Fibroblast of lung (primary cell): Measurements from ENCODE around the gene RFC4.

Experiments used
- EZH2 ChIP-seq: IDR thresholded peaks from 2 replicates; pipeline ENCODE4 v1.5.1; 2012; ENCODE audit warnings: low read length, control low read depth, mild to moderate bottlenecking; ENCODE audit errors: missing control alignments
- TF ChIP-seq, protein P1 (sequence below), 2 donors: IDR thresholded peaks in 1 of 2; conservative IDR thresholded peaks in 1 of 2; 1 replicate in 1 of 2; 2 replicates in 1 of 2; pipeline ENCODE4 v1.5.1; 2011 to 2012; ENCODE audit warnings: low read length in 2 of 2, control low read depth in 1 of 2, inconsistent platforms in 1 of 2, low read depth in 1 of 2, mild to moderate bottlenecking in 1 of 2

DNA sequence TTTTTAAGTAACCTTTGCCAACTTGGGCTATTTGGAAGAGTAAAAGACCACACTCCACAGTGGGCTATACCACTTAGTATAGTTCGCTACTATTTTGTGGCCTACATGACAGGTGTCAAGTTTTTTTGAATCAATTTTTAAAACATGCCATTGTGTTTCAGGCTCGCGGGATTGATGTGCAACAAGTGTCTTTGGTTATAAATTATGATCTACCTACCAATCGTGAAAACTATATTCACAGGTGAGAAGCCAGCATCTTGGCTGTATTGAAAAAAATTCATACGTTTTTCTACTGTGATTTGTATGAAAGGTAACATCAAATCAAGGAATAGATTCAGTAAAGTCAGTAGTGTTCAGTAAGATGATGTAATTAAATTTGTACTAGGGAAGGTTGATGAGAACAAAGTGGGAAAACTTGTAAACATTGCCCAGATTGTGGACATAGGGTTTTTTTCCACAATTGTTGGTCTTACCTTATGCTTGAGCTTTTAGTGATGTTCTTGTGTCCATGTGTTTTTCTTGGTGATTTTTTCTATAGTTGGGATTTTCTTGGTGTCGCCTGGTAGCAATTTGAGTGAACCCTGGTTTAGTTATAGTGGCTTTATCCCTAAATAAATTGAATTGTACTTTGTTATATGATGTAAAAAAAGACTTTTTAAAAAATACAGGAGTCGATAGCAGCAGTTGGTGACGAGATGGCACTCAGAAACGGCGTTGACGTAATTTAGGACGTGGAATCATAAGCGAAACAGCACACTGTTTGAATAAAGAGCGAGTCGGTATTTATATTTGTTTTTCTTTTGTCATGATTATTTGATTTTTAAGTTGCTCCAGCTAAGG is 18.4 kb downstream of the RFC4 start:
- TF ChIP-seq EZH2 = no peak
- TF ChIP-seq, protein P1, sequence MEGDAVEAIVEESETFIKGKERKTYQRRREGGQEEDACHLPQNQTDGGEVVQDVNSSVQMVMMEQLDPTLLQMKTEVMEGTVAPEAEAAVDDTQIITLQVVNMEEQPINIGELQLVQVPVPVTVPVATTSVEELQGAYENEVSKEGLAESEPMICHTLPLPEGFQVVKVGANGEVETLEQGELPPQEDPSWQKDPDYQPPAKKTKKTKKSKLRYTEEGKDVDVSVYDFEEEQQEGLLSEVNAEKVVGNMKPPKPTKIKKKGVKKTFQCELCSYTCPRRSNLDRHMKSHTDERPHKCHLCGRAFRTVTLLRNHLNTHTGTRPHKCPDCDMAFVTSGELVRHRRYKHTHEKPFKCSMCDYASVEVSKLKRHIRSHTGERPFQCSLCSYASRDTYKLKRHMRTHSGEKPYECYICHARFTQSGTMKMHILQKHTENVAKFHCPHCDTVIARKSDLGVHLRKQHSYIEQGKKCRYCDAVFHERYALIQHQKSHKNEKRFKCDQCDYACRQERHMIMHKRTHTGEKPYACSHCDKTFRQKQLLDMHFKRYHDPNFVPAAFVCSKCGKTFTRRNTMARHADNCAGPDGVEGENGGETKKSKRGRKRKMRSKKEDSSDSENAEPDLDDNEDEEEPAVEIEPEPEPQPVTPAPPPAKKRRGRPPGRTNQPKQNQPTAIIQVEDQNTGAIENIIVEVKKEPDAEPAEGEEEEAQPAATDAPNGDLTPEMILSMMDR (conservative IDR thresholded peaks at IDR 0.05 in 1 of 2, IDR thresholded peaks at IDR 0.05 in 1 of 2; ENCODE audit: low read depth in 1 of 2, low read length in 2 of 2) = no peak
